Anterior cingulate cortex (tissue), 58 donors: ENCODE results near the gene LARP4B.
"Not testable (repeated sequence)": the region's sequence is repeated elsewhere in the genome, so short reads cannot be mapped to it uniquely, and the experiment has no call there.

Experiments used
- DNase-seq, 58 donors: peaks; one replicate each; lab custom pipeline; 2025; lab: John Stamatoyannopoulos, UW

Gene LARP4B

DNA sequence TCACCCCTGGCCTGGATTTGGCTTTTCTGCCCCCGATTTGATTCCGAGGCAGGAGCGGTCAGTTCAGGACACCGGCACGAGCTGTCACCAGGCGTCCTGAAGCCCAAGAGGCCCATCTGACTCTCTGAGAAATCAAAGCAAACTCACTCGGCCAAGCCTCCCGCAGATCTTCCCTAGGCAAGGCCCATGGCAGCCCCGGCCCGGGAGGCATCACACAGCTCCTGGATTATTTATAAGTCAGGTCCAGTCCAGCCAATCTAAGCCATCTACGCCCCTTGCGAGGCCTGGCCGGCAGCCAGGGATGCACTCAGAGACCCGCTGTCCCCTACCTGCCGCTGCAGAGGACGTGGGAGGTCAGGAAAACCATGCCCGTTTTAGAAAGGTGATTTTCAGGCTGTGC, 154.7 kb downstream of the LARP4B start:
- DNase-seq = no peak

DNA sequence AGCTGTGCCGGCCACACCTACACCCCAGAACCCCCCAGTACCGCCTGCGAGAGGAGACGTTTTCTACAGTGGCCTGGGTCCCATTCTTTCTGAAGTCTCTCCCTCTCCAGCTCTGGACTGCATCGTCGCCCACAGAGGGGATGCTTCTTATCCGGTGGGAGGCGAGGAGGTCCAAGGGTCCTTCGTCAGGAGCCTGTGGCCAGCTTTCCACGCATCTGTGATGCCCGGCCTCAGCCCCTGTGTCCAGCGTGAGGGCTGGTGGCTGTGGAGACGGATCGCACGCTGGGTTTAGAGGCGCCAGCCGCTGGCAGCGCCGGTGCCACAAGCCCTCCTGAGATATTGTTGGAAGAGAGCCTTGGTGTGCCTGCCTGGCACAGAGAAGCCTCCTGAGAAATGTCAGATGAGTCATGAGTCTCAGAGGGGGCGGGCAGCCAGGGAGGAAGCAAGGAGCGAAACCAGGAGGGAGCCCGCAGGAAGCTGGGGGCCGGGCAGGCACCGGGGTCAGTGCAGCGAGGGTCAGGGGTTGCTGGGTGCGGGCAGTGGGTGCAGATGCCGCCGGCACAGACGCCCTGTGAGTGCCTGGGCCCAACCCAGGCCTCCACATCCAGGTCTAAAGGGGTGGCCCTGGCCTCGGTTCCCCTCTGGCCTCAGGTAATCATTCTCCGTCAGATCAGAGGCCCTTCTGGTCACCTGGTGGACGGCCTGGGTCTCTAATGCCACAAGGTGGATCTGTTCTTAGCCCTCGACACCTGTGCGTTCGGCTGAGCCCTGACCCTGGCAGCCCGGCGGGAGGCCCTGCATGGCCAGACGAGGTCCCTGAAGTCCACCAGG, 156.0 kb downstream of the LARP4B start:
- DNase-seq = peak in 14 of 58 donors; percentile 9 to 55 (median 22)

DNA sequence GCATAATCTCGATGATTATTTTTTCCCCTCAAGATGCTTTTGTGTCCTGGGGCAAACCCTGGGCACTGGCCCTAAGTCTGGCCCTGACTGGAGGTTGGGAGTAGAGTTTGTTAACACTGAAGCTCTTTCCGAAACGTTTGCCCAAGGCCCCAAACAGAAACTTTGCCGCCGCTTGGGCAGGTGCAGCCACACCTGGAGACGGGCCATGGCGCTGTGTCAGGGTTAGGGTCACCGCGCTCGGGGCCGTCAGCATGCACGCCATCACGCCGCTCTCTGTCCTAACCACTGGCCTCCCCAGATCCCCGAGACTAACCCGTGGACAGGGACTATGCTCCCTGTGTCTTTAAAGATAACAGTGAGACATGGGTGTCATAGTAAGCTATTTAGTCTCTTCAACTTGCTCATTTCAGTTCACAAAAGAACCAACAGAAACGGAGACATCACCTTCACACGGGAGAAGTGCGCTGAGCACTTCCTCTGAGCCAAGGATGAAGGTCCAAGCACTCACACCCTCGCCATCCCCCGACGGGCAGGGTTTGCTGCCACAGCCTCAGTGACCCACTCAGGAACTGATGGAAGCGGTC, 156.8 kb downstream of the LARP4B start:
- DNase-seq = no peak

DNA sequence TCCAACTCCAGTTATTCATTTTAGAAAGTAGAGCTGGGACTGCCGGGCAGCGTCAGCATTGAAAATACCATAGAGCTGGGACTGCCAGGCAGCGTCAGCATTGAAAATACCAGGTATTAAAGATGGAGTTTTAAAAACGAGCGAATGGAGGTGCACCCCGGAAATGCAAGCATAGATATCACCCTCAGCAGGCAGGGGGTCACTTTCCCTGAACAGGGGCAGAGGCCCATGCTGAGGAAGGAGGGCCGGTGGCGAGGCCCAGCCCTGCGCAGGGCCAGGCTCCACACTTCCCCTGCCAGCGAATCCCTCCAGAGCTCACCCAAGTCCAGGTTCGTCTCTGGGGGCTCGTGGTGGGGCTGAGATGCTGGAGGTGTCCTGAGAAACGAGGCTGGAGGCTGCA, 157.3 kb downstream of the LARP4B start:
- no peak for DNase-seq

DNA sequence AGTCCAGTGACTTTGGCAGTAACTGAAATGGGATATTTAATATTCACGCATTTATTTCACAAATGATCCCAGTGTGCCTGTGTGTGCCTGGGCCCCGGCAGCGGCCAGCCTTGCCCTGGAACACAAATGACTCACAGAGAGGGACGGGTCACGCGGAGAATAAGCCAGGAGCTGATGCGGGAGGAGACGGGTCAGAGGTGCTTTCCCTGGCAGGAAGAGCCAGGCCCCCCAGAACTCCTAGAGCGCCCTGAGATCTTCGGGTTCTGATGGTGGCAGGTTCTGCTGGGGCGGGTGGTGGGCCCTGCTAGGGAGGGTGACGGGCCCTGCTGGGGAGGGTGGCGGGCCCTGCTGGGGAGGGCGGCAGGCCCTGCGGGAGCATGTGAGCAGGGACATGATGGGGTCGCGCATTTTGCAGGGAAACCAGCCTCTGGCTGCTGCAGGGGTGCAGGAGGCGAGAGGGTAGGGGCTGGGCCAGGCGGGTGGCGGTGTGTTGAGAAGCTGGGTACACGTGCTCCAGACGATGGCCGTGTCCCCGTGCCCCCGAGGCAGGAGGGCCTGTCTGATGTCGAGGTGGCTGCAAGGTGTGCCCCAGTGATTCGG, 157.8 kb downstream of the LARP4B start:
- no peak for DNase-seq

DNA sequence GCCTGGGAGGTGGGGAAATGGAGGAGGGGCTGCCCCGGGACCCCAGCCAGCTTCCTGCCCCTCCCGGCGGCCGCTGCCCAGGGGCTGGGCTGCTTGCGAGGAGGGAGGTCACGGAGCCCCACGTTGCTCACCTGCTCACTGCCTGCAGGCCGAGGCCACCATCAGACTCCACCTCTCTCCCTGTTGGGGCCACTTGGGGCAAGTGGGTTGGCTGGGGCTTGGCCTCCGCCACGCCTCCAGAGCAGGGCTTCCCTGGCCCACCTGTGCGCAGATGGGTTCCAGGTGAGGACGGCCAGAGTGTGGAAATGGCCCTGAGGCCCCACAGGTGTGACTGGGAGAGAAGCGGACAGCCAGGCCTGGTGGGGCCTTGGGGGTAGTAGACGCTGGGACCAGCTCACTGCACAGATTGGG, 159.3 kb downstream of the LARP4B start:
- DNase-seq = no peak

DNA sequence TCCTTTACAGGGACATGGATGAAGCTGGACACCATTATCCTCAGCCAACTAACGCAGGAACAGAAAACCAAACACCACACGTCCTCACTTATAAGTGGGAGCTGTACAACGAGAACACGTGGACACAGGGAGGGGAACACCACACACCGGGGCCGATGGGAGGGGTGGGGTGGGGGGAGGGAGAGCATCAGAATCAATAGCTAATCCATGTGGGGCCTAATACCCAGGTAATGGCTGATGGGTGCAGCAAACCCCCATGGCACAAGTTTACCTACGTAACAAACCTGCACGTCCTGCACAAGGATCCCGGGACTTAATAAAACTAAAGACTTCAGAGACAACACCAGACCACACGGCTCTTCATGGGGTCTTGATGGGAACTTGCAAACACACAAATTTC, 159.9 kb downstream of the LARP4B start:
- DNase-seq = no peak

DNA sequence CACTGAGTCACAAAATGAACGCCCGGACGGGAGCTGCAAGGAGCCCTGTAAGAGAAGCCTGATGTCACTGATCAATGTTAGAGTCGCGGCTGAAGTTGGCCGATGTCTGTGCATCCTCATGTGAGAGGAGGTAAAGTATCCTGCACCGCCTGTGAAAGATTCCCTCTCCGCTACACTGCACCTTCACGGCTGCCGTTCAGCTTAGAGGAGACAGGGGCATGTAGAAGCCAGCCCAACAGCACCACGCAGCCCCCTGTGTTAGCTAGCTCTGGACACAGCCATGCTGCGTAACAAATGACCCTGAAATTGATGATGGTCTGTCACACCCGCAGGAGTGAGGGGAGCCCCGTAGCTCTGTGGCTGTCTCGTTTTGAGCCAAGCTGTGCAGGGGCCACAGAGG, 160.5 kb downstream of the LARP4B start:
- DNase-seq = no peak

DNA sequence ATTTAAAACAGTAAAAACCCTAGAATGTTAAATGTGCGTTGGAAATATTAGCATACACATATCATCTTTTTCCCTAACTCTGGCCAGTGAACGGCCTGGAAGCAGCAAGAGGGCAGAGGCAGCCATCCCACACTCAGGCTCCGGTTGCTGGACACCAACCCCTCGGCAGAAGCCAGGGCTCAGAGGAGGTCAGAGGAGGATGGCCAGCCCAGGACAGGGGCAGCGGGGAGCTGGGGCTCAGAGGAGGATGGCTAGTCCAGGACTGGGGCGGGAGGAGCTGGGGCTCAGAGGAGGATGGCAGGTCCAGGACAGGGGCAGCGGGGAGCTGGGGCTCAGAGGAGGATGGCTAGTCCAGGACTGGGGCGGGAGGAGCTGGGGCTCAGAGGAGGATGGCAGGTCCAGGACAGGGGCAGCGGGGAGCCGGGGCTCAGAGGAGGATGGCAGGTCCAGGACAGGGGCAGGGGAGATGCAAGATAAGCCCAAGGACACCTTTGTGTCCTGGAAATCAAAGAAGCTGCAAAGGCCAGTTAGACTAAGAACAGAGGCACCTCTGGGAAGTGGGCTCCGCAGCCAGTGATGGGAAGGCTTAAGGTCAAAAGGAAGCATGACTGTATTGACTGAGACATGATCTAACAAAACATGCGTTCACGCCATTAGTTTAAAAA, 161.3 kb downstream of the LARP4B start:
- not testable (repeated sequence) for DNase-seq

DNA sequence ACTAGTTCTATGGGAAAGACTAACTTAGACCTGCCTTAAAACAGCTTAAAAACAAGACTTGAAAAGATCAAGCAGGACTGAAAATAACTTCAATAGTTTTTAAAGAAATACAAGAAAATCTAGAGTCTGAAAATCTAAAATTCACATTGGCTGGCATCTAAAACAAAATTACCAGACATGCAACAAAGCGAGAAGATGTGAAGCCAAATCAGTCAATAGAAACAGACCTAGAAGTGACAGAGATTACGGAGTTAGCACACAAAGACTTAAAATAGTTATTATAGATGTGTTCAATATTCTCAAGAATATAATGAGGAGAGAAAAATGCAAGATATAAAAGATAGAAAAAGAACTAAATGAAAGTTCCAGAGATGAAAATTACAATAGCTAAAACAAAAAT, 163.7 kb downstream of the LARP4B start:
- DNase-seq = no peak

DNA sequence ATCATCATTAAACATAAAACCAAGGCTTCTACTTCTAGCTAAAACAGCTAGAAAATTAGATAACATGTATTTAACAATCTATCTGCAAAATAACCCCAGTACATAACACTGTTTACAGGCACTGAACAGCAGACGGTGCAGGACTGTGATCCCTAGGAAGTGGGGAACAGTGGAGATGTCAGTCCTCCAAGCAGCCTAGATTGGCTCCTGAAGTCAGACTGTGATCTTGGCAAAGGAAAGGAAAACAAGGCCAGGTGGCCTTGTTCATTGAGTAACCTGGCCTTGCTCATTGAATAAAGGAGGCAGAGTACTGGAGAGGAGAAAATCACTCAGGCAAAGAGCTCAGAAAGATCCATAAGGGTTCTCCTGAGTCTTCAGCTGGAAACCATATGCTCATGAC, 164.3 kb downstream of the LARP4B start:
- no peak for DNase-seq

DNA sequence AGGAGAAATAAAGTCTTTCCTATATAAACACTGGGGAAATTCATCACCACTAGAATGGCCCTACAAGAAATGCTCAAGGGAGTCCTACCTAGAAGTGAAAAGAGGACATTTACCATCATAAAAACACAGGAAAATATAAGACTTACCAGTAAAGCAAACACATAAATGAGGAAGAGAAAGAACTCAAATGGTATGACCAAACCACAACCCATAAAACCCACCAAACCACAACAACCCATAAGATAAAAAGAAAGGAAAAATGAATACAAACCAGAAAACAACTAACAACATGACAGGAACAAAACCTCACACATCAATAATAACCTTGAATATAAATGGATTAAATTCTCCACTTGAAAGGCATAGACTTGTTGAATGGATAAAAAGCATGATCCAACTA, 170.1 kb downstream of the LARP4B start:
- no peak for DNase-seq

DNA sequence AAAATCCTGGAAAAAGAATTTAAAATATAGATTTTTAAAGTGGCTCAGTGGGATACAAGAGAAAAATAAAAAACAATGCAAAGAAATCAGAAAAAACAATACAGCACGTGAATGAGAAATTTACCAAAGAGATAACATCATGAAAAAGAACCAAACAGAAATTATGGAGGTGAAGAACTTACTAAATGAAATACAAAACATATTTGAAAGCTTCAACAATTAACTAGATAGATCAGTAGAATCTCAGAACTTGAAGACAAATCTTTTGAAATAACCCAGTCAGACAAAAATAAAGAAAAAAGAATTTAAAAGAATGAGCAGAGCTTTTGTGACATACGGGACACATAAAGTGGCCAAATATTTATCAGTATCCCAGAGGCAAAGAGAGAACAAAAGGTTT, 170.9 kb downstream of the LARP4B start:
- DNase-seq = no peak

DNA sequence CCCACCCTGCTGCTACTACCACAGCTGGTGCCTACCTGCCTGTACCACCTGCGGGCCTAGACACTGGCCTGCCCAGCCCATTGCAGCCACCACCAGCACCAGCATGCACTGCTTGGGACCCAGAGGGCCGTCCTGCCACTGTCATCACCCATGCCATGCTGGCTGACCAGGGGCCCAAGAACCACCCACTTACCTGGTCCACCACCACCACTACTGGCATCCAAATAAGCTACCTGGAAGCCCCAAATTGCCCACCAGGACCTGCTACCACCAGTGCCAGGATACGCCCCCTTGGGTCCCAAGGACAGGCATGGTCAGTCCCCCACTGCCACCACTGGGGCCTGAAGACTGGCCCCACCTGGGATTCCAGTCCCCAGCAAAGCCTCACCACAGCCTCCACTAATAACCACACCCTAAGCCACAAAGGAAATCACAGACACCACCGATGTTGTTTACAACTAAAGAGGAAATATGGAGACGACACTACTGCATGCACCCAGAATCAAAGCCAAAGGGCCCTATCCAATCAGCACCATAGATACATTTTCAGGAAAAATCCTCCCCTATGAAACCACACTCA, 171.5 kb downstream of the LARP4B start:
- DNase-seq = no peak
